Ramos (cell line): ENCODE results near the gene LACC1.

Experiments
- in situ Hi-C: fragments of 300-500 bp; cut with MboI; formaldehyde crosslinking; loops from one replicate; pipeline ENCODE4 v1.14.3; 2022; ENCODE audit warnings: low sequenced_read_pairs; ENCODE audit not compliant: unreplicated experiment

Gene LACC1

DNA sequence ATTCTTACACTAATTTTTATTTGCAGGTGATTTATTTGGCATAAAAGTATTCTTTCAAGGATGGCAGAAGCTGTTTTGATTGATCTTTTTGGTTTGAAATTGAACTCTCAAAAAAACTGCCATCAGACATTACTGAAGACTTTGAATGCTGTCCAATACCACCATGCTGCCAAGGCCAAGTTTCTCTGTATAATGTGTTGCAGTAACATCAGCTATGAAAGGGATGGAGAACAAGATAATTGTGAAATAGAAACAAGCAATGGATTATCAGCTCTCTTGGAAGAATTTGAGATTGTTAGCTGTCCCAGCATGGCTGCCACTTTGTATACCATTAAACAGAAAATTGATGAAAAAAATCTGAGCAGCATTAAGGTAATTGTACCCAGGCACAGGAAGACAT lies 1.2 kb downstream of the LACC1 start:
- in situ Hi-C loops: loop anchor here (25.0 kb wide), 1 partner anchor 1431 kb away; no protein-coding TSS in a partner anchor

GRCh38 chr13:43881580-43881979 lies 1.9 kb downstream of the LACC1 start:
- in situ Hi-C loops: loop anchor here (25.0 kb wide), 1 partner anchor 1431 kb away; no protein-coding TSS in a partner anchor

DNA sequence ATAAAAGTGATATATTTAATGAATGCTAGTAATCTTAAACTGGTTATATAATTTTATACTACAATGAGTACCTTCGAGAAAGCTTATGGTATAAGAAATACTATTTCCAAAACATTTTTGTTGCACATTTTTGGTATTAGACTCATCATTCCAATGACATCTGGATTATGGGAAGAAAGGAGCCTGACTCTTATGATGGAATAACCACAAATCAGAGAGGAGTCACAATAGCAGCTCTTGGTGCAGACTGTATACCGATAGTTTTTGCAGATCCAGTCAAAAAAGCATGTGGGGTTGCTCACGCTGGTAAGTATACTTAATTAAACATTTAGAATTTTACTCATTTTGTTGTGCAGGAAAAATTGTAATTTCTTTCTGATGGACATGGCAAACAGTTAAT lies 3.9 kb downstream of the LACC1 start:
- in situ Hi-C loops: loop anchor here (25.0 kb wide), 1 partner anchor 1429 kb away; no protein-coding TSS in a partner anchor

GRCh38 chr13:43884222-43884621 lies 4.5 kb downstream of the LACC1 start:
- in situ Hi-C loops: loop anchor here (25.0 kb wide), 1 partner anchor 1428 kb away; no protein-coding TSS in a partner anchor

DNA sequence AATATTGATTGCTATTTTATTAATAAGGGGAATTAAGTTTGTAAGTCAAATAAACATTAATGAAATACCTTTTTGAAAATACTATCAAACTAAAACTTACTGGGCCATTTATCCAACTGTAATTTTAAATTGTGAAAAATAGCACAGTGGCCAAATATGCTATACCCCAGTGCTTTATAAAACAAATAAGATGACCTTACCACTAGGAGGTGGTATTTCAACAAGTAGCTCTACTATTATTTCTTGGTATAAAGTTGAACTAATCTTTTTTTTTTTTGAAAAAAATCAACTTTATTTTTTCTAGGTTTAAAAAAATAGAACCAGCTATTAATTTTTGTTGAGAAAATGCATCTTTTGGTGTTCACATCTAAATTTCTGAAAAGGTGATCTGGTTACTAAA lies 14.7 kb downstream of the LACC1 start:
- in situ Hi-C loops: loop anchor here (25.0 kb wide), 1 partner anchor 1418 kb away; no protein-coding TSS in a partner anchor

DNA sequence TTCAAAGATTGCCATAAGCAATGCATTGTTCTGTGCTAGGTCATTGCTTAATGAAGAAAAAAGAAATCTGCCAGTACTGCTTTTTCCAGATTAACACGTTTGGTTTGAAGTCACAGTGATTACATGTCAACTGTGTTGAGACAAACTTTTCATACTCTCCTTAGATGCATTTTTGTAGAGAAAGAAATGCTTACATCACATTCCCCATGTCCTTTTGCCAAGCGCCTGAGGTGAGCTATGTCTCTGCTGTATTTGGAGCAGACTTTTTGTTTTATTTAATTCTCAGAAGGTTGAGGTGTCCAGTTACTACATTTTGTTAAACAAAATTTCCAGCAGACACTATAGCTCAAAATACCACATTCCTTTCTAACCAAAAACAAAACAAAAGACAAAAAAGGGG lies 16.2 kb downstream of the LACC1 start:
- in situ Hi-C loops: loop anchor here (25.0 kb wide), 1 partner anchor 1416 kb away; no protein-coding TSS in a partner anchor

DNA sequence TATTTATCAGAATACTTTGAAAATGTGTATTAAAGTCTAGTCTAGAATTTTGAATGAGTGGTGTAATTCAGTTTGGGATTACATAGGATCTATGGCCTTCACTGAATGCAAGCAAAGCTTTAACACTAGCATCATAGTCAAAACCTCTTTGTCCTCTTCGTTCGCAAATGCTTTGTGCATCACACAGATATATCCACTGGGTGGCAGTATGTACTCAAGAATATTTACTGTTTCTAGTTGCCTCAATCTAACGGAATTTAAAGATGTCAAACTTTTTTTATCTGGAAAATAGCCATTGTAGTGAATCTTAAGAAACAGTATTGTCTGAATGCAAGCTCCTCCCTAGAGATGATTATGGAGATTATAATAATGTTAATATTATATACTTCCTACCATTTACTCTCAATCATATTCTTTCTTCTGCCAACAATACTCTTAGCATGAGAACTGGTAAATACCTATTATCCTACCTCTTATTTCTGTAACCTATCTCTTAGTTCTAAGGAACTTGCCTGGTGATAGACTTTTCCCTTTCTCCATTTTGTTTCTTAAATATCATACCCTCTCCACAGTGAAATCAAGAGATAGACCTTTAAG lies 25.8 kb downstream of the LACC1 start:
- in situ Hi-C loops: loop anchor here (10.0 to 25.0 kb wide), 2 partner anchors 332 to 569 kb away; no protein-coding TSS in a partner anchor

DNA sequence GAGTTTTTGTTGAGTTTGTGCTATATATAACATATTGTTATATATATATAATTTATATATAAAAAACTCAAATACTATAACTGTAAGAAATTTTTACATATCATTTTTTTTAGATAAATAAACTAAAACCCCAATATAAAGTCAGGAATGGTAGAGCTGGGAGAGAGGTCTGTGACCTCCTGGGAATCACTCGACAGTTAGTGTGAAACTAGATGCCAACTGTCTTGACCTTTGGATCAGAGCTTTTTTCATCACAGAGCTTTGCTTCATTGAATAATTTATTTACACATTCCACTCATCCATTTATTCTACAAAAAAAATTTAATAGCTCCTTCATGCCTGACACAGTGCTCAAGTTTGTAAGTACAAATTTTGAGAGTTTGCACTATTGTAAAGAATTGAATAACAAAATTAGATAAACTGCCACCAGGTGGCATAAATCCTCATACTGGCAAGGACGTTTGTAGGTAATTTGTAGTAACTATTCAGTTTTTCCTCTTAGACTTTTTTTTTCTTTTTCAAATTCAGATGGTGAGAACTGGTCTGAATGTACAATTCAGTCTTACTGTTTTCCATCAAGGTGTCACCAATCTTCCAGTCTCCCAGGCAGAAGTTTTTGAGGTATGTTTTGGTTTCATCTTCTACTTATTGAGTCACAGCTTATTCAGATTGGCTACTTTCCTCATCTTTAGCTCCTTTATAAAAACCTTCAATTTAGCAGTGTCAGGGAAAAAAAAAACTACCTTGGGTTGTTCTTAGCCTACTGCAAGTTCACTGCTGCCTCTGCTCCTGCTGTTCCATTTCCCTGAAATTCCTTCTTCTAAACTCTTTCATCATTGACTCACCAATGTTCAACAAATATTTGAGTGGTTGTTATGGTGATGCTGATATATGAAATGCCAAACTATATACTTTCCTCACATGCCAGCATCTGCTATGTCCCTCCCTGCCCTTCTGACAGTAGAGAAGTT lies 28.7 kb downstream of the LACC1 start:
- in situ Hi-C loops: loop anchor here (10.0 to 25.0 kb wide), 2 partner anchors 329 to 566 kb away; no protein-coding TSS in a partner anchor

DNA sequence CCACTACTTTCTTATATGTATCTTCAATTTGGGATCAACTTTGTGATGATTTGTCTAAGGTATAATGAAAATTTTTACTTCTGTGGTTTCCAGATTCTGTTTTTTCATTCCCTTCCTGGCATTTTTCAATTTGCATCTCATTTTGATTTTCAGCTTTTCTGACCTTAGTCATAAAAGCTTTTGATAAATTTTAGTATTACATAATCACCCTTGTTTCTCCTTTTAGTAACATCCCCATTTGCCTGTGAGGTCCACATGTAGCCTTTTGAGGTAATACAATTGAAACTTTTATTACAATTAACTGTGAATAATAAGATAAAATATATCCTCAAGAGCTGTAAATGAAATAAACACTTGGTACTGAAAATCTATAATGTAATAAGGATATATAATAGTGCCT lies 31.2 kb downstream of the LACC1 start:
- in situ Hi-C loops: loop anchor here (25.0 kb wide), 1 partner anchor 326 kb away; no protein-coding TSS in a partner anchor

DNA sequence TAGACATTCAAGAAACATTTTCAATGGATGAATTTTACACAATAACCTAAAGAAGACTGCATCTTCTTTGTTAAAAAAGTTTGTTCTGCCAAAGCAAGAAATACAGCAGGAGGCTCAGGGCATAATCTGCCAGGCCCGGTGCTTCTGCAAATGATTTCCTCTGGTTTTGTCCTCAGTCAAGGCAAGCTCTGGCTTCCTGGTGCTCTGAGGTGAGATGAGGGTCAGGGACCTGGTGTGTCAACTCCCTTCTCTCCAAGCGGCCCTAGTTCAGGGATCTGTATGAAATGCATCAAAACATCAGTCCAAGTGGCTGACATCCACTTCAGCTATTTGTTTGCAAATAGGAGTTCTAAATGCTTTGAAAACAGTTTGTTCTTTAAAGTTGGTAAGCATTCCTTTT lies 31.6 kb downstream of the LACC1 start:
- in situ Hi-C loops: loop anchor here (25.0 kb wide), 1 partner anchor 326 kb away; no protein-coding TSS in a partner anchor

GRCh38 chr13:43911871-43912270 lies 32.2 kb downstream of the LACC1 start:
- in situ Hi-C loops: loop anchor here (25.0 kb wide), 1 partner anchor 325 kb away; no protein-coding TSS in a partner anchor

DNA sequence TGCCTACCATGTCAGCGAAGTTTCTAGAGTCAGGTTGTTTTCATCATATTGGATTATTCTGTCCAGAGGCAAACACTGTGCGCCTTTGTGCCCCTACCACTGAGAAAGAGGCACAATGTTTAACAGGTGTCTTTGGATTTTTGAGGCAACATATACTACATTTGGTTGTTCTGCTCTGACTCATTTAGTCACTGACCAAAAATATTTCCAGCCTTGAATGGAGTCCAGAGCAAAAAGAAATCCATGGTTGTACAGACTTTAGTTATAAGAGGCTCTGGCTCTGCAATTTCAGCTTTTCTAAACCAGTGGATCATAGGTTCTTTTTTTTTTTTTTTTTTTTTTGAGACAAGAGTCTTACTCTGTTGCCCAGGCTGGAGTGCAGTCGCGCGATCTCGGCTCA lies 35.7 kb downstream of the LACC1 start:
- in situ Hi-C loops: loop anchor here (25.0 kb wide), 1 partner anchor 322 kb away; no protein-coding TSS in a partner anchor

GRCh38 chr13:43916828-43917227 lies 37.1 kb downstream of the LACC1 start:
- in situ Hi-C loops: loop anchor here (25.0 kb wide), 1 partner anchor 320 kb away; no protein-coding TSS in a partner anchor

DNA sequence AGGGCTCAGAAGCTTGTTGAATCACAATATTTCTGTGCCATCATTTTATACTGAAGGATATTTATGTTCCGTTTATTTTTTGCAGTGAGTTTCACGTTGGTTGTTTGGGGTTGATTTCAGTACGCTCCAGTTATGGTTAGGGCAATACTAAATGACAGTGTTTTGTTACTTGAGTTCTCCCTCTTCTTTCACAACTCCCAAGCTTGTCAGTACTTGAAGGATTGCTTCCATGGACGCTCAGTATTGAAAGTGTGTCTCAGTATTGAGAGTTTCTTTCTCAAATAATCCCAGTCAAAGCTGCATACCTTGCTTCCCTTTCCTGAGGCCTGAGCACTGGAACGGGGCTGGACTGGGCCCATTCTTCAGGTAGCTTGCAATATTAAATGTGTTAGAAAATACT lies 38.9 kb downstream of the LACC1 start:
- in situ Hi-C loops: loop anchor here (25.0 kb wide), 1 partner anchor 319 kb away; no protein-coding TSS in a partner anchor

DNA sequence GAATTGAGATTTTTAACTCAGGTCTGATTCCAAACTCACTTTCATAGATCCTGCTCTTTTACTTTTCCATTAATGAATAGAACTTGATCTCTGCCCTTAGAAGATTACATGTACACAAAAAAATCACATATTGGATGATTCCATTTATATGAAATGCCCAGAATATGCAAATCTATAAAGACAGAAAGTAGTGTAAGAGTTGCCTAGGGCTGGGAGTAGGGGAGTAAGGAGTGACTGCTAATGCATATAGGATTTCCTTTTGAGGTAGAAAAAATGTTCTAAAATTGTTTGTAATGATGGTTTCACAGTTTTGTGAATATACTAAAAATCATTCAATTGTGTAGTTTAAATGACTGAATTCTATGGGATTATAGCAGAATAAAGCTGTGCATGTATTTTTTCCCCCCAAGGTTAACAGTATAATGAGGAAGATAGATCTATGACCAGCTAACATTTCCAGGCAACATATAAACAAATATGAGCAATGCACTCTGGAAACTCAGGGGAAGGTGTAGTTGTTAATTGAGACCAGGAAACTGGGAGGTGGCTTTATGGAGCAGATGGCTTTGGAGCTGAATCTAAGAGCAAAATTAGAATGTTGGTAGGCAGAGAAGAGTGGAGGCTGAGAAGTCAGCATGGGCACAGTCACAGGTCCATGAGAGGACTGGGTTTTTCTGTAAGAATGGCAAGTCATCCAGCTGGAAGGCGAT lies 41.4 kb downstream of the LACC1 start:
- in situ Hi-C loops: loop anchor here (25.0 kb wide), 1 partner anchor 316 kb away; no protein-coding TSS in a partner anchor

DNA sequence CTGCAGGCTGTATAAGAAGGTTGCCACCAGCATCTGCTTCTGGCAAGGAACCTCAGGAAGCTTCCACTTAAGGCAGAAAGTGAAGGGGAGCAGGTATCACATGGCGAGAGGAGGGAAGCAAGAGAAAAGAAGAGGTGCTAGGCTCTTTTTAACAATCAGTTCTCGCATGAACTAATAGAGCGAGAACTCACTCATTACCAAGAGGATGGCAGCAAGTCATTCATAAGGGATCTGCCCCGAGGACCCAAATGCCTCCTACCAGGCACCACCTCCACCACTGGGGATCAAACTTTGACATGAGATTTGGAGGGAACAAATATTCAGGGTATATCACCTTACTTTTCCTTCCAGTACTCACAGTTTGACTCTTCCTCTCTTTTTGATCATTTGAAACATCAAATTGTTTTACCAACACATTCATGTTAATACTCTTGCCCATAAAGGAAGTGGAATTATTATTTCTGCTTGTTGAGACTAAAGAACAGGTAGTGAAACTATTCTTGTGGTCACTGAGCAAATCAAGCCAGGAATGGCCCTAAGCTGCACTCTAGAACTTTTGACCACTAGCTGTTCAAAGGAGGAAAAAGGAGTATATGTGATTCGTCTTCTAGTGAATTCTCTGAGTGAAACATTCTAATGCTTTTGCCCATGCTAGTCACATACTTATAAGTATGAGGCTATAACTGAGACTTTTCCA lies 45.0 kb downstream of the LACC1 start:
- in situ Hi-C loops: loop anchor here (25.0 kb wide), 1 partner anchor 313 kb away; no protein-coding TSS in a partner anchor

DNA sequence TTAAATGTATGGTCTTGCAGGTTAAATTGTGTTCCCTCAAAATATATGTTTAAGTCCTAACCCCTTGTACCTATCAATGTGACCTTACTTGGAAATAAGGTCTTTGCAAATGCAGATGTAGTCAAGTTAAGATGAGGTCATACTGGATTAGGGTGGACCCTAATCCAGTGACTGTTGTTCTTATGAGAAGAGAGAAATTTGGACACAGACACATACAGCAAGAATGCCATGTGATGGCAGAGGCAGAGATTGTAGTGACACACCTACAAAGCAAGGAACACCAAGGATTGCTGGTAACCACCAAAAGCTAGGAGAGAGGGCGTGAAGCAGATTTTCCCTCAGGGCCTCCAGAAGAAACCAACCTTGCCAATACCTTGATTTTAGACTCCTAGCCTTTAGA lies 50.2 kb downstream of the LACC1 start:
- in situ Hi-C loops: no loop called here

- in situ Hi-C loops: no loop called here
Observed at GRCh38 chr13:43933378-43933777, 53.7 kb downstream of the LACC1 start.

DNA sequence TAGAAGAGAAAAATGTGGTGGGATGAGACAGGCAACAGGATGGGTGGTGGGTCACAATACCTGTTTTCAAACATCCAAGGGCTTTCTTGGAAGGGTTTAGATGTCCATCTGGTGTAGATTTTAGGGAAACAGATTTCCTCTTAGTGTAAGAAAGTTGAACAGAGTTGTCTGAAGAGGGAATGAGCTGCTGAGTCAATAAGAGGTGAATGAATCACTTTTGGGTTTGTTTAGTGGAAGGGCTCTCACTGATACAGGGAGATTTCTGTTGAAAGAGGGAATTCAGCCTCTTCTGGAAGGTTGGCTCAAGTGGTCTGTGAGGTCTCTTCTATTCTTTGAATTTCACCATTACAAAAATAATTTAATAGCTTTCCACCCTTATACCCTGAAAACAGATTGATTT lies 54.6 kb downstream of the LACC1 start:
- in situ Hi-C loops: no loop called here
